GM10266 (cell line): ENCODE data around the gene FSTL1.

Experiments
- DNase-seq: peaks from one replicate; pipeline ENCODE4 v3.0.0; 2012; ENCODE audit errors: extremely low spot score
- TF ChIP-seq, protein P1 (sequence below): IDR thresholded peaks from 2 replicates; pipeline ENCODE4 v1.5.1; 2012; ENCODE audit warnings: mild to moderate bottlenecking, low read depth; ENCODE audit not compliant: control insufficient read depth, insufficient read depth; ENCODE audit errors: missing control alignments

The FSTL1 gene

DNA sequence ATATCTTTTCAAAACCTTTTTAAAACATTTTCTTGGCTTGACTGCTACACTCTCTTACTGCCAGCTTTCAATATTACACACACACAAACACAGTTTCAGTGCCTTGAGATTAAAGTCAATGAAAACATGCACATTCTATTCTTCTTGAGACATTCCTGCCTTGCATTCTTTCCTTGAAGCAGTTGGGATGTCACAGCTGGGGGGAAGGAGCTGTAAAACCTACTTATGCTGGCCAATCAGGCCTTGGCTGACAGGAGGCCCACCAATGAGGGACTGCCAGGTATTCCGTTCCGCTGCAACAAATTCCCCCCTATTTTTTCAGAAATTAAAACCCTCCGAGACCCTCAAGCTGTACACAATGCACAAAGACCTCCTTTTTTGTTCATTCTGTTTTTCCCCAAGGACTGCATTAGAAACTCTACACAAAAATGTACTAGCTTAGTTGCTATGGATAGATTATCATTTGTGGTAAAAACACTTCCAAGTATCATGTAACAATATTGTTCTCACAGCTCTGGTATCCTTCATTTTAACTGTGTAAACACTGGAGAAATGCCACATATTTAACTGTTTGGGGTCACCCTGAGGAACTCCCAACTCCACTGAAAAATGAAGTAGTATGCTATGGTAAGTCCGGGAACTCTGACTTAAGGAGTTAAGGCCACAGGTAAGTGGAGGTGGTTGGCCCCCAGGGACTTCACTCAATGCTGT lies 18.5 kb downstream of the FSTL1 start:
- DNase-seq = no peak
- TF ChIP-seq, protein P1, sequence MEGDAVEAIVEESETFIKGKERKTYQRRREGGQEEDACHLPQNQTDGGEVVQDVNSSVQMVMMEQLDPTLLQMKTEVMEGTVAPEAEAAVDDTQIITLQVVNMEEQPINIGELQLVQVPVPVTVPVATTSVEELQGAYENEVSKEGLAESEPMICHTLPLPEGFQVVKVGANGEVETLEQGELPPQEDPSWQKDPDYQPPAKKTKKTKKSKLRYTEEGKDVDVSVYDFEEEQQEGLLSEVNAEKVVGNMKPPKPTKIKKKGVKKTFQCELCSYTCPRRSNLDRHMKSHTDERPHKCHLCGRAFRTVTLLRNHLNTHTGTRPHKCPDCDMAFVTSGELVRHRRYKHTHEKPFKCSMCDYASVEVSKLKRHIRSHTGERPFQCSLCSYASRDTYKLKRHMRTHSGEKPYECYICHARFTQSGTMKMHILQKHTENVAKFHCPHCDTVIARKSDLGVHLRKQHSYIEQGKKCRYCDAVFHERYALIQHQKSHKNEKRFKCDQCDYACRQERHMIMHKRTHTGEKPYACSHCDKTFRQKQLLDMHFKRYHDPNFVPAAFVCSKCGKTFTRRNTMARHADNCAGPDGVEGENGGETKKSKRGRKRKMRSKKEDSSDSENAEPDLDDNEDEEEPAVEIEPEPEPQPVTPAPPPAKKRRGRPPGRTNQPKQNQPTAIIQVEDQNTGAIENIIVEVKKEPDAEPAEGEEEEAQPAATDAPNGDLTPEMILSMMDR = no peak

DNA sequence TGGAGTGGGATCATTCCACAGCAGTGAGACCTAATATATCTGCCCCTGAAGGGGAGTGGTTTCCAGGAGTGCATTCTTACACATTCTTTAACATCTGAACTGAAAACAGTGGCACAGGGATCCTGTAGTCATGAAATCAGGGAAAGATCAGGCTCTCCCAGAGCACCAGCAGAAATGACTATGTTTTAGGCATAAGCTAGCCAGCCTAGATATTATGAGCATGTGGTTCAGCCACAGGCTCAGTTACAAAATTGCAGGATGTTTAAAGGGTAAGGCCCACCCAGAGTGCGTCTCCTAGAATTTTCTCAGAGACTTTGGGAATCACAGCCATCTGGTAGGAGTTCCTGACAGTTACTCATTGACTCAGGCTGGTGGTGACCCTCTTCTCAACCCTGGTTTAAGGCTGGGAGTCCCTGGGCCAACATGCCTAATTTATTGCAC lies 20.9 kb downstream of the FSTL1 start:
- TF ChIP-seq, protein P1 = no peak
- no peak for DNase-seq

DNA sequence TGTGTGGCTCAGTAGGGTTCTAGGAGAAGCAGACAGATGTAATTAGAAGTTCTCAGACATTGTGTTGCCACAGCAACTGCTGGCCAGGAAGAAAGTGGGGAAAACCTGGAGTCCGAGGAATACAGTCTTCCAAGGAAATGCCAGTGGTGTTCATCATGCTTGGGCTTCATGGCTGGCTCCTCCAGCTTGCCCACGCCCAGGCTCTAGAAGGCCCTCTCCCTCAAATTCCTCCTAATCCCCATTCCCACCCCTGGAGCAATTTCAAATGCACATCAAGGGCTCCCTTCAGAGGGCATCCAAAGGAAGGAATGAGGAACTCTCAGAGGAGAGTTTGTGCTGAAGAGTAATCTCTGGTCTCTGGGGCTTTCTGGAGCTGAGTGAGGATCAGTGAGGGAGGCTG lies 21.9 kb downstream of the FSTL1 start:
- TF ChIP-seq, protein P1 = no peak
- DNase-seq = no peak

DNA sequence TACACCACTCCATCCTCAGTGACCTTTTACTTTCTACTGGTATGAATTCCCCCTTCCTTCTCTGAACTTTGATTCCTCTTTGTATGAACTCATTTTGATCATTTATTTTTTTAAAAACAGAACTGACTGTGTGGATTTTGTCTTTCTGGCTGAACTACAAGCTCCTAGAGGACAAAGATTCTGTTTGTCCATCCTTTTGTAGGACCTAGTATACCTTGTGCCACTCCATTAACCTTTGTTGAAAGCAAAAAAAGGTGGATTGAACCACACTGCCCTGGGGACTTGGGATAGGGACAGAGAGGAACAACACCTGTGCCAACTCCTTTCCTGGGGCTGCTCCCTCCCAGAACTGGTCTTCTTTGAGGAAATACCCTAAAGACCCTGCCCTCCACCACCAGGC lies 23.6 kb downstream of the FSTL1 start:
- TF ChIP-seq, protein P1 = no peak
- DNase-seq = no peak

DNA sequence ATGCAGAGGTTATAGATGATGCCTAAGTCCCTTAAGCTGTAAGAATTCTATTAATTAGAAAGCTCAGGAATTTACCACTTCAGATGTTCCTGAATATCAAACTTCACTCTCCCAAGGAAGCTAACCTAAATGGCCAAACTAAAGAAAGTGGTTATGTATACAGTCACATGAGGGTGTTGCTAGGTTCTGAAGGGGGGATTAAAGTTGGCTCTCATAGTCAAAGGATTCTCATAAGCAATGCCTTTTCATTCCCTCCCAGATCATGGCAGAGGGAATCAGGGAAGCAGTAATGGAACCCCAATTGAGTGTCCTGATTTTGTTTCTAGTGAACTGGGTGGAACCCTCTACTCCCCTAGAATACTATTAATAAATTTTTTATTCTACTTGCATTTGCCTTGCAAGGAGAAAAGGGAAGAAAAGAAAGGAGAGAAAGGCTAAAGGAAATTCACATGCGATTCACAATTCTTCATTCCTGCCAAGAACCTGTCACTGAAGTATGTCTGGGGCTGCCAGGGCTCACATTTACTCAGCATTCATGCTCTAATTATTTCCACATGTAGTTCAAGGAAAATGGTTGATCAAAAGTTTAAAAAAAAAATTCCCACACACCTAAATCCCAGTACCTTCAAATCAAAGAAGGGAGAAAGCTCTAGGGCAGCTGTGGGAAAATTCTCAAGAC lies 25.1 kb downstream of the FSTL1 start:
- DNase-seq = no peak
- TF ChIP-seq, protein P1 = no peak

DNA sequence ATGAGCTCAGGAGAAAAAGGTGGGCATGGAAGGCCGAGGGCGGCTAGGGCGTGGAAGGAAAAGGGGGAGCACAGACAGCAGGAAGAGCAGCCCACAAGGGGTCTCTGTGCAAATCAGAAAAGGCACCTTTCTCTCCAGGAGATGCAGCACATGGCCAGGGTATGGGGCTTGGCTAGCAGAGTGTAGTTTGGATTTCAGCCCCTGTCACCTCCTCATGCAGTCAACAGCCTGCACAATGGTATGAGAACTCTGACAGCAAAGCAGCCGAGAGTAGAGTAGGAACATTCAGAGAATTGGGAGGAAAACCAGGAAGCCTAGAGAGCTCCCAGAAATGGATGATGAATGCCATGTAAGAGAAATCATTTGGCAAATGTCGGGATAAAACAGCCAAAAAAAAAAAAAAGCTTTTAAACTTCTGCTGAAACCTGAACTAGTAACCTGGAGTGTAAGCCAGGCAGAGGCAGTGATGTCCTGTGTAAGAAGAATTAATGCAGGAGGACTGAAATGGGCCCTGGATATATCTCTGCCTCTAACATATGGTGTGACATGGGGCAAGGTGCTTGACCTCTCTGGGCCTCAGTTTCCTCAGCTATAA lies 25.7 kb downstream of the FSTL1 start:
- TF ChIP-seq, protein P1 = no peak
- DNase-seq = no peak

DNA sequence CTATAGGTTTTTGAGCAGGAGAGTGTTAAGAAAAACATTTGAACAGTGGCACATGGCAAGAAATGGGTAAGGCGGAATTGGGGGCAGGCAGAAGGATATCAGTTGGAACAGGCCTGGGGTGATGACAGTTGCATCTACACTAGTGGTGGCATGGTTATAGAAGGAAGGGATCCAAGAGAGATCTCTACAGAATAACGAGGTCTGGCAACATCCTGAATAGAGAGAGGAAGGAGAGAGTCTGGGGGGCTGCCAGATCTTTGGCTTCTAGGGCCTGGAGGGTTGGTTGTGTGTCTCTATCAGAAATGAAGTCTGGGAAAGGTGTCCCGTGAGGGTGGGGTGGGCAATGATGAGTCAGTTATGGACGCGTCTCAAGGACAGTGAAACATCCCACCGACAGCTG lies 26.3 kb downstream of the FSTL1 start:
- no peak for DNase-seq
- TF ChIP-seq, protein P1 = no peak
